Activated T-helper 1 cell treated with anti-CD3 and anti-CD28 coated beads, Interleukin-12 subunit alpha, Interleukin-12 subunit beta, Interleukin-2, Interleukin-4 antibody, amounts not matched to agents 30 ng/mL and 10 ng/mL and 1 ng/mL, durations not matched to agents 14 hours and 24 hours and 36 hours (primary cell): Measurements from ENCODE around the gene ZNF213. TPM values are rescaled to one million over a fixed set of nuclear protein-coding genes. Genes with fewer than 3 reads are reported as not detected.
"Not testable (repeated sequence)": the region's sequence is repeated elsewhere in the genome, so short reads cannot be mapped to it uniquely, and the experiment has no call there.

Source experiments
- DNase-seq: peaks from one replicate; pipeline ENCODE4 v3.0.0; 2021; ENCODE audit warnings: low spot score
- H3K27ac Mint-ChIP-seq: one replicate; pipeline ENCODE4 v1.8.0; 2021; ENCODE audit warnings: mild to moderate bottlenecking, mixed read lengths
- H3K27me3 Mint-ChIP-seq: one replicate; pipeline ENCODE4 v1.8.0; 2022; ENCODE audit warnings: mild to moderate bottlenecking, moderate library complexity, mixed read lengths; ENCODE audit not compliant: insufficient read depth
- H3K36me3 Mint-ChIP-seq: one replicate; pipeline ENCODE4 v1.8.0; 2021; ENCODE audit warnings: low read depth, mixed read lengths
- H3K4me1 Mint-ChIP-seq: one replicate; pipeline ENCODE4 v1.8.0; 2021; ENCODE audit warnings: low read depth, mixed read lengths
- H3K4me3 Mint-ChIP-seq: one replicate; pipeline ENCODE4 v1.8.0; 2021; ENCODE audit warnings: mild to moderate bottlenecking, moderate library complexity, mixed read lengths
- H3K9me3 Mint-ChIP-seq: one replicate; pipeline ENCODE4 v1.8.0; 2021; ENCODE audit warnings: mixed read lengths
- intact Hi-C: fragments of 100-400 bp; cut with micrococcal nuclease; formaldehyde crosslinking; loops from one replicate; pipeline ENCODE4 v1.15.1; 2024
- total RNA-seq: library from RNA; stranded (reverse); gene quantifications from 2 replicates; pipeline ENCODE4 v1.2.3, GENCODE V29; 2022

ZNF213 gene
- total RNA-seq, 1 donor from 2014 or later, result 9.6 TPM

DNA sequence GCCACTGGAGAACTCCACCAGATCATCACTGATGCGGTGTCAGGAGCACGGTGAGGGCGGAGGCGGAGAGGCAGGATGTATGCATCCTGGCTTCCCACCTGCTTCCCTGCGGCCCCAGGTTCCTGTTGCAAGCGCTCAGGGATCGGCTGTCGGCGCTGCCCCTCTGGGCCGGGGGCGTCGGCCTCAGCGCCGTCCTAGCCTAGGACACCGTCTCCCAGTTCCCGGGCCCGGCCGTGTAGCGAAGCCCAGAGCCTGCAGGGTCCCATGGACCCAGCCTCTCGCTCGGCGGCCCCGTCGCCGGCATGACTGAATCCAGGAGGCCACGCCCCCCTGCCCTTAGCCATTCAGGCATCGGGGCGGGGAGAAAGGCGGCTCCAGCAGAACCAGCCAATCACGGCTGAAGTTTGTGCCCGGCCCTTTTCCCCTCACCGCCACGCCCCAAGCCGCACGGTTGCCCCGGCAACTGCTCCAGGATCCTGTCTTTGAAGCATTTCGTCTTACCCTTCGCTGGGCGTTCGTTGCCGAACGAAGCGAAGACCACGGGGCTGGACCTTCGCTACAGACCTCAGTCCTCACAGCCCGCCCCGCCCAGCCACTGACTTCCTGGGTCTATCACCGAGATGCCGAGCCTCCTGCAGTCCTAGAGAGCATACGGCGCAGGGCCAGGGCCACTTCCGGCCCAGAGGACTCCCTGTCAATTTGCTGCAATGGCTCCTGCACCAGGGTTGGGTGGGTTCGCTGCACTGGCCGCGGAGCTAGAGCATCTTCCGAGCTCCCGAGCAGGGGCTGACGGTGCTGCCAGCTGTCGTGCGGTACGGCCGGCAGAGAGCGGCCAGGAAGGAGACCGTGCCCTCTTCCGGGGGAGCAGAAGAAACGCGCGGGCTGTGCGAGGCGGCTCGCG lies 10.6 kb upstream of the ZNF213 start:
- intact Hi-C loops, result loop anchor here (1.0 to 2.0 kb wide), 6 partner anchors 10 to 241 kb away; partner anchors contain the start of gene FLYWCH2
- Mint-ChIP-seq H3K4me1 (peaks cover 42% of the 10 kb centered on the region), H3K4me3 (peak overlapping the region; percentile 97), H3K27ac (peak overlapping the region; percentile 93), H3K36me3 (peaks cover 9% of the 10 kb centered on the region), H3K27me3 (peaks cover 3% of the 10 kb centered on the region), H3K9me3 (no peaks in the 10 kb centered on the region)
- peak; percentile 96 for DNase-seq

DNA sequence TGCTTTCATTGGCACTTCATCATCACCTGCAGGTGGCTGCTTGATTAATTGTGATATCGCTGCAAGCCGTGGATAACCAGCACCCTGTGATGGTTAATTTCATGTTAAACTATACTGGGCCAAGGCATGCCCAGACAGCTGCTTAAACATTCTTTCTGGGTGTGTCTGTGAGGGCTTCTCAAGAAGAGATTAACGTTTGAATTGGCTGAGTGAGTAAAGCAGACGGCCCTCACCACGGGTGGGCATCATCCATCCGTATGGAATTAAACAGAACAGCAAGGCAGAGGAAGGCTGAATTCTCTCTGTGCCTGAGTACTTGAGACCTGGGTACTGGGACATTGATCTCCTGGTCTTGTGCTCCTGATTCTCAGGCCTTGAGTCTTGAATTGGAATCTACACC lies 7.1 kb upstream of the ZNF213 start:
- H3K36me3 Mint-ChIP-seq, result peaks cover 21% of the 10 kb centered on the region
- peak overlapping the region; percentile 68 for H3K4me3 Mint-ChIP-seq
- peak overlapping the region; percentile 40 for H3K27ac Mint-ChIP-seq
- DNase-seq, result no peak
- no peaks in the 10 kb centered on the region for H3K9me3 Mint-ChIP-seq
- peaks cover 55% of the 10 kb centered on the region for H3K4me1 Mint-ChIP-seq
- no peaks in the 10 kb centered on the region for H3K27me3 Mint-ChIP-seq
- intact Hi-C loops, result no loop called here

DNA sequence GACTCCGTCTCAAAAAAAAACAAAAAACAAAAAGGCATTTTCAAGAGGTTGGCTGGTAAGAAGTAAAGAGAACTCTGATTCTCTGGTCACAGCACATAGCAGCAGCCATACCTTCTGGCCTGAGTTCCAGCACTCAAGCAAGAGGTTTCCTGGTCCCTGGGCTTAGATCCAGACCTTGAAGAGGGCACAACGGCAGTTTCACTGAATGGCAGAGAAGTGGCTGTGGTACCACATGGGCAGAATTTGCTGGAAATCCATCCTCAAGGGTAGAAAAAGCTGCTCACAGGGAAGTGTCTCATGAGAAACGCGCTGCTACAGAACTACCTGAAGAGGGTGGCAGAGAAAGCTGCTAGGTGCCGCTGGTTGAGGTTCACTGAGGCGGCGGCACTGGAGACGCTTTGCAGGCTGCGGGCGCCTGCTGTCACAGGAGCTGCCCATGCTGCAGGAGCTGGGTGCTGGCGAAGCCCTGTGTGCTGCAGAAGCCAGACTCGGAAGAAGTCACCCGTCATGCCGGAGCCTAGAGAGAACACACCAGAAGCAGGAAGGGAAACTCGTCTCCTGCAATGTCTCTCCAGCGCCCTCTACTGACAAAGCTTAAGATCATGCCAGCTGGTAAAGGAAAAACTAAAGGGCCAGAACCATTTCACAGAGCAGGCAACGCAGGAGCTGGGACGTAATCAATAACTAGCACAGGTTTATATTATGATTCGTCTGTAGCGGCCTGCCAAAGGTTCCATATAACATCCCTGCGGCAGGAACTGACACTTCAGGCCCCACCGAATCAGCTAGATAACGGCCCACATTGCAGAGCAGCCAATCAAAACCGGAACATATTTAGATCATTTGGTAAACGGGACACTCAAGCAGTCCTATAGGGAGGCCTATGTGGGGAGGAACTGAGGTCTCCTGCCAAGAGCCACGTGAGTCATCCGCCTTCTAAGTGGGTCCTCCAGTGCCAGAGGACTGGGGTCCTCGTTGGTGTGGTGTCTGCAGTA lies 5.4 kb upstream of the ZNF213 start:
- peaks cover 21% of the 10 kb centered on the region for H3K36me3 Mint-ChIP-seq
- H3K27ac Mint-ChIP-seq, result peak overlapping the region; percentile 81
- H3K9me3 Mint-ChIP-seq, result no peaks in the 10 kb centered on the region
- intact Hi-C loops, result loop anchor here (1.0 kb wide), 4 partner anchors 23 to 70 kb away; no protein-coding TSS in a partner anchor
- peak; percentile 81 for DNase-seq
- peak overlapping the region; percentile 88 for H3K4me3 Mint-ChIP-seq
- no peaks in the 10 kb centered on the region for H3K27me3 Mint-ChIP-seq
- peaks cover 51% of the 10 kb centered on the region for H3K4me1 Mint-ChIP-seq

DNA sequence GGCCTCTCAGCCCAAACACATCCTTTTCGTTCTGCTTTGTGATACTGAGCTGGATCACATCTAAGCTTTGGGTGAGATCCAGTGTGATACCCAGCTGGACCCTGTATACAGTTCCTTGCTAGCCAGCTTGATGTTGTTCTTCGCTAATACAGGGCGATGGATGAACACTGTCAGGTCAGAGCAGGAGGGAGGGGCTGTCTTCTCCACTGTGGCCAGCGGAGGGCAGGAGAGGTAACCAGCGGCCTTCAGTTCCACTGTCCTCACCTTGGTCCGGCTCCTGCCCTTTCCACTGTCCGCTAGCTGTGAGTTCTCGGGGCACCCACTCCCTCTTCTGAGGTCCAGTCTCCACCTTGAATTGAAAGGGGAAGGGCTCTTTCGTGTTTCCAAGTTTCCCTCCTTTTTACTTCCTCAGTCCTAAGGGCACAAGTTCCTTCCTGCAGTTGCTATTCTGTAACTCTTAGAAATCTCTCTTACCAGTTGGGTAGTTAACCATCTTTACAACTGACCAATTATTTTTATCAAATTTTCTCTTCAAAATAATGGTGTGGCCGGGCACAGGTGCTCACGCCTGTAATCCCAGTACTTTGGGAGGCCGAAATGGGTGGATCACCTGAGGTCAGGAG lies 3.0 kb upstream of the ZNF213 start:
- H3K36me3 Mint-ChIP-seq, result peaks cover 19% of the 10 kb centered on the region
- H3K4me3 Mint-ChIP-seq, result peak overlapping the region; percentile 39
- H3K9me3 Mint-ChIP-seq, result no peaks in the 10 kb centered on the region
- intact Hi-C loops, result no loop called here
- no peaks in the 10 kb centered on the region for H3K27me3 Mint-ChIP-seq
- no peak overlapping the region for H3K27ac Mint-ChIP-seq
- peak; percentile 30 for DNase-seq
- peaks cover 47% of the 10 kb centered on the region for H3K4me1 Mint-ChIP-seq

DNA sequence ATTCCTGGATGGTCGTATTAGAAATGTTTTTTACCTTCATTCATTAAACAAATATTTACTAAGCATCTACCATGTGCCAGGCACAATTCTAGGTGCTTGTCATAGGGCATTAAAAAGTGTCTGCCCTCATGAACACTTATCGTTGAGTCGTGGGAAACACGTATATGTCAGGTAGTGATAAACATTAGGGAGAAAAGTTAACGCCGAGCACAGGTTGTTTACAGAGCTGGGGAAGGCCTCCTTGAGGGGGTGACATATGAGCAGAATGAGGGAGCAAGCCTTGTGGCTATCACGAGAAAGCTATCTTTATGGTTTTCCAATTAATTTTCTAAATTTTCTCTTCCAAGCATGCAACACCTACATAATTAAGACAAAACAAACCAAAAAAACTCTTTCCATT lies 985 bp upstream of the ZNF213 start:
- Mint-ChIP-seq H3K36me3 (peaks cover 16% of the 10 kb centered on the region), H3K27ac (peak overlapping the region; percentile 92), H3K4me1 (peaks cover 32% of the 10 kb centered on the region), H3K4me3 (peak overlapping the region; percentile 95), H3K27me3 (no peaks in the 10 kb centered on the region), H3K9me3 (no peaks in the 10 kb centered on the region)
- no peak for DNase-seq
- intact Hi-C loops, result loop anchor here (1.0 kb wide), 7 partner anchors 10 to 323 kb away; partner anchors contain the start of gene THOC6

DNA sequence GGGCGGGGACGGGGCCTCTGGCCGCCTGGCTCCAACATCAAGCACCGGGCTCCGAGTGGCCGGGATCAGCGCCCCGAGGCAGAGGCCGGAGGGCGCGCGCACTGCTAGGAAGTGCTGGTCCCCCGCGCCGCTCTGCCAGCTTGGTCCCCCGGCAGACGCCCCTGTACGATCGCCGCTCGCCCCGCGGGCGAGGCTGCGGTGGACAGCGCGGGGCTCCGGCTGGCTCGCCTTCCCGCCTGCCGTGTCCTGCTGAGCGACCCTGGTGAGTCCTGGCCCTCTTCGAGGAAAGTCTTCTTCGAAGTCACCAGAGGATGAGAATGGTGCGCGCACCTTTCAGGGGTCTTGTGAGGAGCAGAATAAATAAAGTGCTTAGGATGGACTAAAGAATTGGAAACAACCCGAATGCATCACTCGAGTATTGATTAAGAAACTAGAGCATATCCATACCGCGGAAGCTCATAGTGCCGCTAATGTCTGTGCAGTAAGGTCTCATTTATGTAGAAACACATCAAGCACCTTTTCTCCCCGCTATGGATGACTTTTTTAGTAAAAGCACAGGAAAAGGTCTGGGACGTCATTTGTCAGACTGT lies 392 bp downstream of the ZNF213 start:
- H3K27me3 Mint-ChIP-seq, result no peaks in the 10 kb centered on the region

DNA sequence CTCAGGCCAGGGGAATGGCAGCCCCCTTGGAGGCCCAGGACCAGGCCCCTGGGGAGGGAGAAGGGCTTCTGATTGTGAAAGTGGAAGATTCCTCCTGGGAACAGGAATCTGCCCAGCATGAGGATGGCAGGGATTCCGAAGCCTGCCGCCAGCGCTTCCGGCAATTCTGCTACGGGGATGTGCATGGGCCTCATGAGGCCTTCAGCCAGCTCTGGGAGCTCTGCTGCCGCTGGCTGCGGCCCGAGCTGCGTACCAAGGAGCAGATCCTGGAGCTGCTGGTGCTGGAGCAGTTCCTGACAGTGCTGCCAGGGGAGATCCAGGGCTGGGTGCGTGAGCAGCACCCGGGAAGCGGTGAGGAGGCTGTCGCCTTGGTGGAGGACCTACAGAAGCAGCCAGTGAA lies 2.4 kb downstream of the ZNF213 start:
- no peaks in the 10 kb centered on the region for H3K27me3 Mint-ChIP-seq
- no peak overlapping the region for H3K4me3 Mint-ChIP-seq
- peaks cover 8% of the 10 kb centered on the region for H3K36me3 Mint-ChIP-seq
- H3K27ac Mint-ChIP-seq, result no peak overlapping the region
- DNase-seq, result no peak
- H3K4me1 Mint-ChIP-seq, result peaks cover 15% of the 10 kb centered on the region
- intact Hi-C loops, result no loop called here
- H3K9me3 Mint-ChIP-seq, result no peaks in the 10 kb centered on the region

More for the DNA sequence above, 392 bp downstream of the ZNF213 start:
- H3K4me3 Mint-ChIP-seq, result peak overlapping the region; percentile 95
- peak overlapping the region; percentile 84 for H3K27ac Mint-ChIP-seq
- intact Hi-C loops, result no loop called here
- DNase-seq, result no peak
- H3K9me3 Mint-ChIP-seq, result no peaks in the 10 kb centered on the region
- peaks cover 12% of the 10 kb centered on the region for H3K36me3 Mint-ChIP-seq
- H3K4me1 Mint-ChIP-seq, result peaks cover 21% of the 10 kb centered on the region

DNA sequence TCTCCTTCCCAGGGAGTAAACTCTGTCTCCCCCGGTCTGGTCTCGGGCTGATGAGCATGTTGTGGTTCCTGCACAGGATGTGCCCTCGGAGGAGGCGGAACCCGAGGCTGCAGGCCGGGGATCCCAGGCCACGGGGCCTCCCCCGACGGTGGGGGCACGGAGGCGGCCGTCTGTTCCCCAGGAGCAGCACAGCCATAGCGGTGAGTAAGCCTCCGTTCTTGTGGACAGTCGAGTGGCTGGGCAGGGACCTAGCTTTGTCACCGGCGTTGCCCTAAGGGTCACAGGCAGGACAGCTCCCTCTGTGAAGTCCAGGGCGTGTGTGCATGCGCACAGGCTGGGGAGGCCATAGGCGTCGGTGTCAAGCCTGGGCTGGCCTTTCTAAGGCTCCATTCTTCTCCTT lies 3.5 kb downstream of the ZNF213 start:
- Mint-ChIP-seq H3K4me1 (peaks cover 11% of the 10 kb centered on the region), H3K36me3 (peaks cover 12% of the 10 kb centered on the region), H3K27me3 (no peaks in the 10 kb centered on the region), H3K27ac (no peak overlapping the region), H3K9me3 (no peaks in the 10 kb centered on the region), H3K4me3 (no peak overlapping the region)
- intact Hi-C loops, result no loop called here
- no peak for DNase-seq

DNA sequence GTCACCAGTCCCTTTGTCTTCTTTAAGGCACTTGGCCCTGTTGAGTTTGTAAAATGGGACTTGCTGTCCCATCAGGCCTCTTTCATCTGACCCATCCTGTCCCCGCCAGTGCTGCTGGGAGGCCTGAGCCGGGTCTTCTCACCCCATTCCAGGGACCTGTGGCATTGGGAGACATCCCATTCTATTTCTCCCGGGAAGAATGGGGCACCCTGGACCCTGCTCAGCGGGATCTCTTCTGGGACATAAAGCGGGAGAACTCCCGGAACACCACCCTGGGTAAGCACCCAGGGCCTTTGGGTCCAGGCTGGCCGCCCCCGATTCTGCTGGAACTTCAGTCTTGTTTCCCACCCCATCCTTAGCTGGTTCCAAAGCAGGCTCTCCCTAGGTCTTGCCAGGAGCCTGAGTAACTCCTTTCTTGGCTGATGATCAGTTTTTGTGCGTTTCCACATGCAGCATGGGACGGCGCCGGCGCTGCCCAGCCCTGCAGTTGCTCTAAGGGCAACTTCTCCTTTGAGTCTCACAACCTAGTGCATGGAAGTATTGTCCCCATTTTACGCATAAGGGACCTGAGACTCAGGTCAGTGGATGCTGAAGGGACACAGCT lies 4.1 kb downstream of the ZNF213 start:
- Mint-ChIP-seq H3K4me1 (peaks cover 11% of the 10 kb centered on the region), H3K27me3 (no peaks in the 10 kb centered on the region), H3K9me3 (no peaks in the 10 kb centered on the region), H3K27ac (no peak overlapping the region), H3K4me3 (no peak overlapping the region), H3K36me3 (peaks cover 12% of the 10 kb centered on the region)
- intact Hi-C loops, result no loop called here
- DNase-seq, result no peak

DNA sequence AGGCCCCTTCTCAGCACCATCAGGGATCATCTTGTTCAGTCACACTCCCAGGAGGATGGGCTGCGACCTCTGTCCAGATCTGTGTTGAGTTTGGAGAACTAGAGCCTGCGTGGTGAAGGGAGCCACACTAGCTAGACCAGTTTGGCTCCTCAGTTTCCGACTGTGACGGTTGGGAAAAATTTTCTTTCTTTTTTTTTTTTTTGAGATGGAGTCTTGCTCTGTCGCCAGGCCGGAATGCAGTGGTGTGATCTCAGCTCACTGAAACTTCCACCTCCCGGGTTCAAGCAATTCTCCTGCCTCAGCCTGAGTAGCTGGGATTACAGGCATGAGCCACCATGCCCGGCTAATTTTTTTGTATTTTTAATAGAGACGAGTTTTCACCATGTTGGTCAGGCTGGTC lies 4.7 kb downstream of the ZNF213 start:
- H3K27ac Mint-ChIP-seq, intact Hi-C loops, H3K27me3 Mint-ChIP-seq, H3K9me3 Mint-ChIP-seq, DNase-seq, H3K4me3 Mint-ChIP-seq: not testable (repeated sequence)
- peaks cover 11% of the 10 kb centered on the region for H3K4me1 Mint-ChIP-seq
- peaks cover 12% of the 10 kb centered on the region for H3K36me3 Mint-ChIP-seq

DNA sequence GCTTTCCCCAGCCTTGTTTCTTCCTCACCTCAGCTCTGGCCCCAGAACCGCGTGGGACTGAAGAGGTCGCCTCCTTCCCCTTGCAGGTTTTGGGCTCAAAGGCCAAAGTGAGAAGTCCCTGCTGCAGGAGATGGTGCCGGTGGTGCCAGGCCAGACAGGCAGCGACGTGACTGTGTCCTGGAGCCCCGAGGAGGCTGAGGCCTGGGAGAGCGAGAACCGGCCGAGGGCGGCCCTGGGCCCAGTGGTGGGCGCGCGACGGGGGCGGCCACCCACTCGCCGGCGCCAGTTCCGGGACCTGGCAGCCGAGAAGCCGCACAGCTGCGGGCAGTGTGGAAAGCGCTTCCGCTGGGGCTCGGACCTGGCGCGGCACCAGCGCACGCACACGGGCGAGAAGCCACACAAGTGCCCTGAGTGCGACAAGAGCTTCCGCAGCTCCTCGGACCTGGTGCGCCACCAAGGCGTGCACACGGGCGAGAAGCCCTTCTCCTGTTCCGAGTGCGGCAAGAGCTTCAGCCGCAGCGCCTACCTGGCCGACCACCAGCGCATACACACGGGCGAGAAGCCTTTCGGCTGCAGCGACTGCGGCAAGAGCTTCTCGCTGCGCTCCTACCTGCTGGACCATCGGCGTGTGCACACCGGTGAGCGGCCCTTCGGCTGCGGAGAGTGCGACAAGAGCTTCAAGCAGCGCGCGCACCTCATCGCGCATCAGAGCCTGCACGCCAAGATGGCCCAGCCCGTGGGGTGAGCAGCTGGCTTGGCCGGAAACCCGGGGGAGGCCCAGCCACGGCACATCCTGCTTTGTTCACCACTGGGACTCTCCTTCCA lies 6.0 kb downstream of the ZNF213 start:
- H3K27me3 Mint-ChIP-seq, result no peaks in the 10 kb centered on the region
- peaks cover 12% of the 10 kb centered on the region for H3K36me3 Mint-ChIP-seq
- no peak for DNase-seq
- no peaks in the 10 kb centered on the region for H3K9me3 Mint-ChIP-seq
- no peak overlapping the region for H3K27ac Mint-ChIP-seq
- H3K4me1 Mint-ChIP-seq, result peaks cover 5% of the 10 kb centered on the region
- intact Hi-C loops, result no loop called here
- no peak overlapping the region for H3K4me3 Mint-ChIP-seq
